ENCODE results near the gene PRKCQ. TPM values are rescaled to one million over a fixed set of nuclear protein-coding genes. Genes with fewer than 3 reads are reported as not detected.

The PRKCQ gene
- total RNA-seq, 6 experiments from 2014 or later: not detected

DNA sequence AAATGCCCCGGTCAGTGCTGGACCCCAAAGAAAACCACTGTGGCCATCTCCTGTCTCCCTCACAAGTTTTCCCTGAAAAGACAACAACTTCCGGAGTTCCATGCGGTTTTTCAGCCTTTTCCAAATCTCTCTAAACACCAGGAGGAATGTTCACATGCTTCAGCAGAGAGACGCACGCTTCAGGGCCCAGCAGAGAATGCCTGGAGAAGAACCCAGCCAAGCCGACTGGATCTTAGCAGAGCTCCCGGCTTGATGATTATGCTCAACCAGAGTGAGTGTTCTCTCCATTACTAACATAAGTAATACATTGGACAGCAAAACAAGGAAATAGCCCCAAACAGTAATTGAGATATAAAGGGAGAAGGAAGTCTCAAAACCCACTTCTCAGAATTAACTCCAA, 17.9 kb downstream of the PRKCQ start:
- DNase-seq: no peak
- H3K4me3 Mint-ChIP-seq: no peak overlapping the region
- peaks cover 10% of the 10 kb centered on the region for H3K27me3 Mint-ChIP-seq (ENCODE audit: insufficient read depth)
- H3K36me3 Mint-ChIP-seq (ENCODE audit: low read depth): no peaks in the 10 kb centered on the region
- no peaks in the 10 kb centered on the region; the same call in 1 of the 2 replicates for H3K9me3 Mint-ChIP-seq
- TF ChIP-seq CTCF (IDR thresholded peaks at IDR 0.05): no peak
- no peak overlapping the region for H3K27ac Mint-ChIP-seq
- no peaks in the 10 kb centered on the region for H3K4me1 Mint-ChIP-seq (ENCODE audit: low read depth)

DNA sequence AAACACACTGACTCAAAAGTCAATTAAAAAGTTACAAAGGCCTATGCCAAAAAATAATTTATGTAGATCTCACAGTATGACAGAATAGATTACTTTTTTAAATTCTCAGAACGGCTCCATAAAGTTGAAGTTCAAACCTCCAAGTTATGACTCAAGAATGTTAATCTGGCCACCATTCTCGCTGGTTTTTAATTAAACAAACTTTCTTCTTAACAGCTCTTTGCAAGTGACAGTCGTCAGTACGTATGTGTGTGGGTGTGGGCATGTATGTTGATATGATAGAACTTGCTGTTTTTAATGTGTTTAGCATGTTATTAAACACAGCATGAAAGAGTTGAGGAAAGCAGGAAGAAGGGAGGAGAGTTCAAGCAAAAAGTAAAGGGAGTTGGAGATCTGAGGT, 18.5 kb downstream of the PRKCQ start:
- peaks cover 10% of the 10 kb centered on the region for H3K27me3 Mint-ChIP-seq (ENCODE audit: insufficient read depth)
- no peak overlapping the region for H3K27ac Mint-ChIP-seq
- H3K9me3 Mint-ChIP-seq: no peaks in the 10 kb centered on the region; the same call in 1 of the 2 replicates
- H3K4me3 Mint-ChIP-seq: no peak overlapping the region
- no peak for TF ChIP-seq CTCF (IDR thresholded peaks at IDR 0.05)
- DNase-seq: no peak
- no peaks in the 10 kb centered on the region for H3K36me3 Mint-ChIP-seq (ENCODE audit: low read depth)
- H3K4me1 Mint-ChIP-seq (ENCODE audit: low read depth): no peaks in the 10 kb centered on the region

GRCh38 chr10:6558759-6559461, 21.2 kb downstream of the PRKCQ start:
- Mint-ChIP-seq H3K4me3 (no peak overlapping the region), H3K27me3 (ENCODE audit: insufficient read depth) (peaks cover 9% of the 10 kb centered on the region)
- DNase-seq: no peak

DNA sequence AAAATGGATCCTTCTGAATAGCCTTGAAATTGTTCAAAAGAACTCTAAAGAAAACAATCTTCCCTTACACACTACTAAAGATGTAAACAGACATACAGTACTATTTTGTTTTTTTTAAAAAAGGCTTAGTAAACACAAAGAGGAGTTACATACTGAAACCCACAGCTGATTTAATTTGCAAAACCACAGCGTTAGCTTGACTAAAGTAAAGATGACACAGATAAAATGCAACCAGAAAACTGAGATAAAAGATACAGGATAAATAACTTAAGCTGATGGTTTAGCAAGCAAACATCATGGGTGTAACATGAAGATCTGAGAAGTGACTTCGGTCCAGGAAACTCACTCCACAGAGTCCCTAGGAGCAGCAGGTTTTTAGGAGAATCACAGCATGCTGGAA, 21.8 kb downstream of the PRKCQ start:
- Mint-ChIP-seq H3K4me3 (no peak overlapping the region), H3K27me3 (ENCODE audit: insufficient read depth) (peaks cover 6% of the 10 kb centered on the region), H3K27ac (no peak overlapping the region)

More at GRCh38 chr10:6558759-6559461, 21.2 kb downstream of the PRKCQ start:
- no peak for TF ChIP-seq CTCF (IDR thresholded peaks at IDR 0.05)
- H3K27ac Mint-ChIP-seq: no peak overlapping the region
- H3K36me3 Mint-ChIP-seq (ENCODE audit: low read depth): no peaks in the 10 kb centered on the region
- H3K4me1 Mint-ChIP-seq (ENCODE audit: low read depth): no peaks in the 10 kb centered on the region
- H3K9me3 Mint-ChIP-seq: no peaks in the 10 kb centered on the region; the same call in 1 of the 2 replicates

DNA sequence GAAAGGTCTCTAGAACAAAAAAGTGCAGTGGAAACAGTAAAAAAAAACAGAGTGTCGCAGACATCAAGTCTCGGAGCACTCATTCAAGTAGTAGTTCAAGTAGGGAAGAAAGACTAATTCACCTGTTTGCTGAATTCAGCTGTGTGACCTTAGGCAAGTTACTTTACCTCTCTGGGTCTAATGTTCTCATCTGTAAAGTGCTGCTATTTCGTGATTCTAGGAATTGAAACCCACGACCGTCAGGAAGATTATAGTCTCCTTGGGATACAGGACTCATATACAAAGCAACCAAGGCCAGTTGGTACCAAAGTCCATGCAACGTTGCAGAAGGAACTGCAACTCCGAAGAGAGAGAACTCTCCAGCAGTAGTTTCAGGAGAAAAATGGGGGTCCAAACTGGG, 26.1 kb downstream of the PRKCQ start:
- no peak for DNase-seq
- no peak overlapping the region for H3K27ac Mint-ChIP-seq
- TF ChIP-seq CTCF (IDR thresholded peaks at IDR 0.05): no peak
- H3K9me3 Mint-ChIP-seq: no peaks in the 10 kb centered on the region; the same call in 1 of the 2 replicates
- H3K4me3 Mint-ChIP-seq: no peak overlapping the region
- H3K36me3 Mint-ChIP-seq (ENCODE audit: low read depth): no peaks in the 10 kb centered on the region
- H3K27me3 Mint-ChIP-seq (ENCODE audit: insufficient read depth): peaks cover 1% of the 10 kb centered on the region
- H3K4me1 Mint-ChIP-seq (ENCODE audit: low read depth): no peaks in the 10 kb centered on the region

More for the DNA sequence above, 21.8 kb downstream of the PRKCQ start:
- no peaks in the 10 kb centered on the region for H3K4me1 Mint-ChIP-seq (ENCODE audit: low read depth)
- no peaks in the 10 kb centered on the region for H3K36me3 Mint-ChIP-seq (ENCODE audit: low read depth)
- DNase-seq: no peak
- TF ChIP-seq CTCF (IDR thresholded peaks at IDR 0.05): no peak
- no peaks in the 10 kb centered on the region; the same call in 1 of the 2 replicates for H3K9me3 Mint-ChIP-seq
